GM12864 (cell line): ENCODE data around the gene PDE4B.
A peak's percentile ranks its signal among the peaks of the same experiment; 100 is the strongest.

Experiments used
- DNase-seq: peaks from one replicate; pipeline ENCODE4 v3.0.0-alpha.2; 2011; ENCODE audit warnings: low read depth
- H3K4me3 ChIP-seq: 2 replicates; pipeline ENCODE4 v1.5.1; 2011; ENCODE audit warnings: mild to moderate bottlenecking, low read depth, low read length, control low read depth
- TF ChIP-seq, protein P1 (sequence below): IDR thresholded peaks from 2 replicates; pipeline ENCODE4 v1.5.1; 2011; ENCODE audit warnings: low read depth, mild to moderate bottlenecking, moderate library complexity, low read length, control low read depth, inconsistent platforms; ENCODE audit errors: missing control alignments

PDE4B gene

GRCh38 chr1:66227966-66228365 is 435.3 kb downstream of the PDE4B start:
- DNase-seq, result no peak
- no peak overlapping the region for H3K4me3 ChIP-seq
- TF ChIP-seq, protein P1, sequence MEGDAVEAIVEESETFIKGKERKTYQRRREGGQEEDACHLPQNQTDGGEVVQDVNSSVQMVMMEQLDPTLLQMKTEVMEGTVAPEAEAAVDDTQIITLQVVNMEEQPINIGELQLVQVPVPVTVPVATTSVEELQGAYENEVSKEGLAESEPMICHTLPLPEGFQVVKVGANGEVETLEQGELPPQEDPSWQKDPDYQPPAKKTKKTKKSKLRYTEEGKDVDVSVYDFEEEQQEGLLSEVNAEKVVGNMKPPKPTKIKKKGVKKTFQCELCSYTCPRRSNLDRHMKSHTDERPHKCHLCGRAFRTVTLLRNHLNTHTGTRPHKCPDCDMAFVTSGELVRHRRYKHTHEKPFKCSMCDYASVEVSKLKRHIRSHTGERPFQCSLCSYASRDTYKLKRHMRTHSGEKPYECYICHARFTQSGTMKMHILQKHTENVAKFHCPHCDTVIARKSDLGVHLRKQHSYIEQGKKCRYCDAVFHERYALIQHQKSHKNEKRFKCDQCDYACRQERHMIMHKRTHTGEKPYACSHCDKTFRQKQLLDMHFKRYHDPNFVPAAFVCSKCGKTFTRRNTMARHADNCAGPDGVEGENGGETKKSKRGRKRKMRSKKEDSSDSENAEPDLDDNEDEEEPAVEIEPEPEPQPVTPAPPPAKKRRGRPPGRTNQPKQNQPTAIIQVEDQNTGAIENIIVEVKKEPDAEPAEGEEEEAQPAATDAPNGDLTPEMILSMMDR, result no peak

- TF ChIP-seq, protein P1, result no peak
- no peak for DNase-seq
- no peak overlapping the region for H3K4me3 ChIP-seq
Measured at GRCh38 chr1:66231217-66231616, 438.5 kb downstream of the PDE4B start.

DNA sequence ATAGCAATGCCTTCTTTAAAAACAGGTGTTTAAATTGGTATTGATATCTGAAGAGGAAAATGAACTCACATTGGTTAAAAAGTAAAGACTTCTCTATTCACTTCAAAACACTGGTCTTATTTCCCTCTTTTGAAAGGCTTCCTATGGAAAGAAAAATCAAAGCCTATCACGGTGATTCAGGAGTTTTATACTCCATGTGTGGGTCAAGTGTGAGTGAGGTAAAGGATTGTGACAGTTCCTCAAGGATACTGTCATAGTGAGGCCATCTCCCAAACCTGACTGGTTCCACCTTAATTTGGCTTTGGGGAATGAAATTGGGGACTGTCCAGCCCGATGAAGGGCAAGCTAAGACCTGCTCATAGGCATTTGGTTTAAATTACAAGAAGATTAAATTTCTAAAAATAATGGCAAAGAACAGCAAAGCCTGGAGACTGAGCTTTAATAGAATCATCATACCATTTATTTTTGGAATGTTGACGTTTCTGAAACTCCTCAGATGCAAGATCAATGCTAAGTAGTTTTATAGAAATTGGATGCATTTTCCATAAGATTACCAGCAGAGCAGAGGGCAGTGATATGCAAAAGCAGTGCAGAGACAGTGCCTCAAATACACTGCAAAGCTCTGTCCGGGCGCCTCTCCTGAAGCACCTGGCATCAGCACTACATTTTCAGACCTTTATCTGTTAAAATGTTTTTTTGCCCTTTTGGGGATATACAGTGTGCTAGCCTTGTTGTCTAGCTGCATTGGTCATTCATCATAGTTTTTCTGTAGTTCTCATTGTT is 439.2 kb downstream of the PDE4B start:
- TF ChIP-seq, protein P1, result no peak

GRCh38 chr1:66237042-66237441 is 444.3 kb downstream of the PDE4B start:
- TF ChIP-seq, protein P1, result no peak
- no peak for DNase-seq
- H3K4me3 ChIP-seq, result no peak overlapping the region

More for the DNA sequence above, 439.2 kb downstream of the PDE4B start:
- H3K4me3 ChIP-seq, result no peak overlapping the region
- no peak for DNase-seq

DNA sequence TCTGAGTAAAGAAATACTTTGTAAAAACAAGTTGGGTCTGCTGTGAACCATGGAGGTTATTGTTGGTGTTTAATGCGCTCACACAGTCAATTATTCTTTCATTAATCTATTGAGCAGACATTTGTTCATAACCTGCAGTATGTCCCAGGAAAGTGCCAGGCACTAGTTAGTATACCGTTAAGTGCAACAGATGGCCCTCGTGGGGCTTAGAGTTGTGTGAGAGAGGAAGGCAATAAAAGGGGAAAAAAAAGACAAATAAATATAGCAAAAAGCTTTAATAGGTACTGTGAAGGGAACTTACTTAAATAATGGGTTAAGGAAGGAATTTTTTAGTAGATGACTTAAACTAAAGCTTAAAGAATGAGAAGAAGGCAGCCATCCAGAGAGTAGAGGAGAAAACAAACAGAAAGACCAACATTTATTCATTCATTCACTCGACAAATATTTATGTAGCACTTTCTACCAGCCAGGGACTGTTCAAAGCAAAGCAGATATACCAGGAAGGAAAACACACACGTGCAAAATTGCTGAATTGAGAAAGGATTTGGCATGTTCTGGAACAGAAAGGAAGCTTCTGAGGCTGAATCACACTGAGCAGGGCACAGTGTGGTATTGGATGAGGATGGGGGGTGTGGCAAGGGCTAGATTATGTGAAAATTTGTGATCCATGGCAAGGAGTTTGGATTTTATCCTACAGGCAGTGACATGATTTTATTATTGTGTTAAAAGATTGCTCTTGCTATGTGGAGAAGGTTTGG is 445.2 kb downstream of the PDE4B start:
- H3K4me3 ChIP-seq, result no peak overlapping the region
- no peak for DNase-seq
- TF ChIP-seq, protein P1, result no peak

DNA sequence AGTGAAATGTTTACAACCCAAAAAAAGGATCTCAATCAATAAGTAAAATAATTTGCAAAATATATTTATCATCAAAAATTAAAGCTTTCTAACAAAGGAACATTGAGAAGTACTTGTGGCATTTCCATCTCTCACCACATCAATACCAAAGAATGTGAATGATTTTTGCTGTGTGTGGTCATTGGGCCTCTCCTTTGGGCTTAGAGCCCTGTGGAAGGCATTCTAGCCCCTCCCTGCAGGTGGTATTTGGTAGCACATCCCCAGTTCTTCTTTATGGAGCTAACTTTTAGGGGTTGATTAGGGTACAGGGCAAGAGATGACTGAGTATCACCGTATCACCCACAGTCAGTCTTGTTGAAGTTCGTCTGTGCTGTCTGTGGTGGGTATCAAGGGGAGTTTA is 447.1 kb downstream of the PDE4B start:
- no peak overlapping the region for H3K4me3 ChIP-seq
- TF ChIP-seq, protein P1, result peak; percentile 45
- no peak for DNase-seq
